Progenitor cell of endocrine pancreas (in vitro differentiated cells): ENCODE measurements around the gene CEP128. TPM values are rescaled to one million over a fixed set of nuclear protein-coding genes. Genes with fewer than 3 reads are reported as not detected.
"Not testable (repeated sequence)": the region's sequence is repeated elsewhere in the genome, so short reads cannot be mapped to it uniquely, and the experiment has no call there.

Experiments used
- DNase-seq: peaks from one replicate; pipeline ENCODE4 v3.0.0; 2021; ENCODE audit warnings: low spot score; ENCODE audit not compliant: unreplicated experiment
- H3K27ac Mint-ChIP-seq: 2 replicates; pipeline ENCODE4 v1.8.0; 2021; ENCODE audit warnings: mild to moderate bottlenecking, moderate library complexity, mixed read lengths
- H3K27me3 Mint-ChIP-seq: 2 replicates; pipeline ENCODE4 v1.8.0; 2021; ENCODE audit warnings: mixed read lengths
- H3K36me3 Mint-ChIP-seq: 2 replicates; pipeline ENCODE4 v1.8.0; 2022; ENCODE audit warnings: mixed read lengths; ENCODE audit not compliant: insufficient read depth
- H3K4me1 Mint-ChIP-seq: 2 replicates; pipeline ENCODE4 v1.8.0; 2021; ENCODE audit warnings: low read depth, mixed read lengths
- H3K4me3 Mint-ChIP-seq: 2 replicates; pipeline ENCODE4 v1.8.0; 2021; ENCODE audit warnings: low read depth, mild to moderate bottlenecking, moderate library complexity, mixed read lengths
- H3K9me3 Mint-ChIP-seq: 2 replicates; pipeline ENCODE4 v1.8.0; 2021; ENCODE audit warnings: low read depth, mixed read lengths
- CTCF ChIP-seq: fragments of 200-600 bp; sonication (generic); IDR thresholded peaks from one replicate; pipeline ENCODE4 v1.5.0; 2021; ENCODE audit warnings: antibody characterized with exemption, mild to moderate bottlenecking; ENCODE audit not compliant: unreplicated experiment
- total RNA-seq: library from RNA; stranded (reverse); gene quantifications from 2 replicates; pipeline ENCODE4 v1.2.1, GENCODE V29; 2021

CEP128 gene
- total RNA-seq, 1 donor from 2014 or later: 15.9 TPM

- no peaks in the 10 kb centered on the region for H3K9me3 Mint-ChIP-seq
- no peaks in the 10 kb centered on the region for H3K36me3 Mint-ChIP-seq
- peaks cover 48% of the 10 kb centered on the region for H3K27me3 Mint-ChIP-seq
- peak; percentile 65 for DNase-seq
- no peak overlapping the region for H3K27ac Mint-ChIP-seq
- peak; percentile 79 for TF ChIP-seq CTCF
- peaks cover 4% of the 10 kb centered on the region for H3K4me1 Mint-ChIP-seq
- H3K4me3 Mint-ChIP-seq: peak overlapping the region; percentile 79
Observed at GRCh38 chr14:80954687-80955299, 13.3 kb upstream of the CEP128 start.

- H3K36me3 Mint-ChIP-seq: not testable (repeated sequence)
Observed at GRCh38 chr14:80953211-80953610, 11.7 kb upstream of the CEP128 start.

DNA sequence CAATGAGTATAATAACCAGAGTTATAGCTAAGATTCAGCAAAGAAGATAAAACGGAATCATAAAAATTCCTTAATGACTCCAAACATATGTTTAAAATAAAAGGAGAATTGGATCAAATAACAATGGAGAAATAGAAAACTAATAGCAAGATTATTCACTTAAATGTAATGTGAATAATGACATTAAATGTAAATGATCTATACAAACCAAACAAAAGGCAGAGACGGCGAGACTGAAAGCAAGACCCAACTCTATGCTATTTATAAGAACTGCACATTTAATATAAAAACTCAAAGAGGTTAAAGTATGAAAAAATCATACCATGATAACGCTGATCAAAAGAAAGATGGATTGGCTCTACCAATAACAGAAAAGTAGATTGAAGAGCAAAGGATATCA, 10.0 kb upstream of the CEP128 start:
- no peak overlapping the region for H3K27ac Mint-ChIP-seq
- DNase-seq: no peak
- no peaks in the 10 kb centered on the region for H3K9me3 Mint-ChIP-seq
- H3K36me3 Mint-ChIP-seq: no peaks in the 10 kb centered on the region
- peaks cover 4% of the 10 kb centered on the region for H3K4me1 Mint-ChIP-seq
- peaks cover 39% of the 10 kb centered on the region for H3K27me3 Mint-ChIP-seq
- H3K4me3 Mint-ChIP-seq: no peak overlapping the region
- TF ChIP-seq CTCF: no peak

More at GRCh38 chr14:80953211-80953610, 11.7 kb upstream of the CEP128 start:
- not testable (repeated sequence) for H3K4me3 Mint-ChIP-seq, H3K4me1 Mint-ChIP-seq, H3K9me3 Mint-ChIP-seq, DNase-seq, H3K27ac Mint-ChIP-seq
- peaks cover 51% of the 10 kb centered on the region for H3K27me3 Mint-ChIP-seq

DNA sequence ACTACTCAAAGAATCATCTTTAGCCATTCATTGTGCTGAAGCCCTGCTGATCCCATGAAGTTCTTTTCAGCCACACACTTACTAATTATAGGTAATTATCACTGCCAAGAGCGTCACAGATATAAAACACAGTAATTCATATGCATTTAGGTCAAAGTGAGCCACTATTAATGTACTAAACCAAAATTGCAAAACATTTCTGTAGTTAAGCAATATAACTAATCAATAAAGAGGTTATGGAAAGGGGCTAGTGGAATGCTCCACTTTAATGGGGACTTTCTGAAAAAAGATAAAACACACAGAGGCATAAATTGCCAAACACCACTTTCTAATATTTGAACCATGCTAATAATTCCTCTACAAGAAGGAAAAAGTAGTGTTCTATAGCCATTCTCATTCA, 6.8 kb upstream of the CEP128 start:
- no peak for TF ChIP-seq CTCF
- Mint-ChIP-seq H3K9me3 (no peaks in the 10 kb centered on the region), H3K27ac (no peak overlapping the region), H3K27me3 (peaks cover 22% of the 10 kb centered on the region), H3K36me3 (no peaks in the 10 kb centered on the region), H3K4me1 (no peaks in the 10 kb centered on the region), H3K4me3 (no peak overlapping the region)
- no peak for DNase-seq

DNA sequence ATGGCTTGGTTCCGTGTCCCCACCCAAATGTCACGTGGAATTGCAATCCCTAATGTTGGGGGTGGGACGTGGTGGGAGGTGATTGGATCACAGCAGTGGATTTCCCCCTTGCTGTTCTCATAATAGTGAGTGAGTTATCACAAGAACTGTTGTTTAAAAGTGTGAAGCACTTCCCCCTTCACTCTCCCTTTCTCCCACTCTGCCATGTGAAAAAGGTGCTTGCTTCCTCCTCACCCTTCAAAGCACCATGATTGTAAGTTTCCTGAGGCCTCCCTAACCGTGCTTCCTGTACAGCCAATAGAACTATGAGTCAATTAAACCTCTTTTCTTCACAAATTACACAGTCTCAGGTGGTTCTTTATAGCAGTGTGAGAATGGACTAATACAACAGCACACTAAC, 5.3 kb upstream of the CEP128 start:
- Mint-ChIP-seq H3K27me3 (peaks cover 19% of the 10 kb centered on the region), H3K36me3 (no peaks in the 10 kb centered on the region), H3K4me1 (peaks cover 5% of the 10 kb centered on the region), H3K9me3 (no peaks in the 10 kb centered on the region), H3K27ac (no peak overlapping the region), H3K4me3 (no peak overlapping the region)
- DNase-seq: no peak
- TF ChIP-seq CTCF: no peak

- no peaks in the 10 kb centered on the region for H3K9me3 Mint-ChIP-seq
- H3K36me3 Mint-ChIP-seq: no peaks in the 10 kb centered on the region
- no peak for TF ChIP-seq CTCF
- DNase-seq: no peak
- H3K27me3 Mint-ChIP-seq: peaks cover 16% of the 10 kb centered on the region
- no peak overlapping the region for H3K27ac Mint-ChIP-seq
- H3K4me1 Mint-ChIP-seq: peaks cover 5% of the 10 kb centered on the region
- H3K4me3 Mint-ChIP-seq: no peak overlapping the region
Observed at GRCh38 chr14:80946187-80946586, 4.6 kb upstream of the CEP128 start.
